Measurements from ENCODE around the gene THAP5.
A peak's percentile ranks its signal among the peaks of the same experiment; 100 is the strongest.

The THAP5 gene

DNA sequence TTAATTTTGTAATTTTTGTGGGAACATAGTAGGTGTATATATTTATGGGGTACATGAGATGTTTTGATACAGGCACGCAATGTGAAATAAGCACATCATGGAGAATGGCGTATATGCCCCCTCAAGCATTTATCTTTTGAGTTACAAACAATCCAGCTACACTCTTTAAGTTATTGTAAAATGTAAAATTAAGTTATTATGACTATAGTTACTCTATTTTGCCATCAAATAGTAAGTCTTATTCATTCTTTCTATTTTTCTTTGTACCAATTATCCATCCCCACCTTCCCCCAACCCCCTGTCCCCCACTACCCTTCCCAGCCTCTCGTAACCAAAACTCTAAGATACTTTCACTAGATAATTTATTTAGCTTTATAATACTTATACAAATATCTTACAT, 35.8 kb downstream of the THAP5 start:
- no peak for DNase-seq (ENCODE audit: low read depth)

- no peak for DNase-seq (ENCODE audit: low read depth)
Measured at GRCh38 chr7:108529341-108529740, 40.2 kb downstream of the THAP5 start.

GRCh38 chr7:108528183-108528712, 41.3 kb downstream of the THAP5 start:
- DNase-seq (ENCODE audit: low read depth) = no peak

- DNase-seq (ENCODE audit: low read depth) = no peak
Measured at GRCh38 chr7:108526768-108527017, 42.8 kb downstream of the THAP5 start.

DNA sequence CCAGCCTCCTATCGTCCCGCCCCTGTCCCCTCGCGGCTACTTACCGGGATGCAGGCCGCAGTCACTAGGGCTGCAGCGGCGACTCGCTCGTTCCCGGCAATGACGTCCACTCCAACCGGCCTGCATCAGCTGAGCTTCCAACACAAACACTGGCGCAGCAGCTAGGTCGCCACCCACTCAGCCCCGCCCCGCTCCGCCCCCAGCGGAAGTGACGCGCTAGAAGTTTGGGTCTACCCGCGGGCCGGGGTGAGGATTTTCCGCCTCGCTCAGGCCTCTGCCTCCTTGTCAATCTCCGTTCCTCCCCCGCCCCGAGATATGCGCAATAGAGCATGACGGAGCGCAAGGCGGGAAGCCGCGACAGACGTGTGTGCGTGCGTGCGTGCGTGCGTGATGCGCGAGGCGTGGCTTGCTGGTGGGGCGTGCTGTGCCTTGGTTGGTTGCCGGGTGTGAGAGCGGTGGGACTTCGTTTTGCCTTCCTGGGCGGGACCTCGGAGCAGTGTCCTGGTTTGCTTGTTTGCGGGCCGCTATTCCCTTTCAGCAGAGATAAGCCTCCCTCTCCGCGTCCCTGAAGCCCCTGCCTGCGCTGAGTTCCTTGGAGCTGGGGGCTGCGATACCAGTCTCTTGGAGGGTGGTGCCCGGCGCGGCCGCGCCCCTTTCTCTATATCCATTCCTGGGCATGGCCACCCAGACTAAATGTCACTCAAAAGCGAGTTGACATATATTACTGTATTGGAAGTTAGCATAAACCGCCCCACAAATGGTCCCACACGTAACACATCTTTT, 43.3 kb downstream of the THAP5 start, which contains the start of gene PNPLA8:
Gene PNPLA8, minus strand, starts transcription at position 151 of the 783 bp plus-strand sequence. CDS start 10,644 bp downstream, outside the sequence.
- DNase-seq (ENCODE audit: low read depth) = peak; percentile 100

DNA sequence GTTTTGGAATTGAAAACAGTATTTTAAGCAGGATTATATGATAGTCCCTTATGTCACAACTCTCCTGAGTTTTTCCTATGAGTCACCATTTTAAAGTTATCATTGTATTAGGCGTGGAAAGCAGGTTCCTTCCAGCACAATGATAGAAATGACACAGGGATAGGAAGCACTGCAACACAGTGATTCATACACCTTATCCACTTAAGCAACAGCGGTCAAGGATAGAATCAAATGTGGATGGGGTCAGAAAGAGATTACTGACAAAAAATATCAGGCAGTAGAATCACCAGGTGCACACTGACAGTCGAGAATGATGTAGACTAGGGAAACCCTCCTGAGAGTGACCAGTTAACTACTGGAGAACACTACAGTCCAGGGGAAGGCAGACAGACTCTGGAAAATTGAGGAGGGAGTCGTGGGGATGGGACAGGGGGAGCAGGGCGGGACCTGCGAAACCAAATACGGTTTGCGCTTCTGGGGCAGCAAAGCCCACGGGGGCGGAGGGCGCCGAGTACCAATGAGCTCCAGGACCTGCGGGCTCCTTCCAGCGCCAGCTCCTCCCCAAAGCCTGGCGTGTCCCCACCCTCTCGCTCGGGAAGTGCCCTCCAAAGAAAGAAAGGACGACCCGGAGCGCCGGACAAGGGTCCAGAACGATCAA, 44.0 kb downstream of the THAP5 start:
- DNase-seq (ENCODE audit: low read depth) = no peak

DNA sequence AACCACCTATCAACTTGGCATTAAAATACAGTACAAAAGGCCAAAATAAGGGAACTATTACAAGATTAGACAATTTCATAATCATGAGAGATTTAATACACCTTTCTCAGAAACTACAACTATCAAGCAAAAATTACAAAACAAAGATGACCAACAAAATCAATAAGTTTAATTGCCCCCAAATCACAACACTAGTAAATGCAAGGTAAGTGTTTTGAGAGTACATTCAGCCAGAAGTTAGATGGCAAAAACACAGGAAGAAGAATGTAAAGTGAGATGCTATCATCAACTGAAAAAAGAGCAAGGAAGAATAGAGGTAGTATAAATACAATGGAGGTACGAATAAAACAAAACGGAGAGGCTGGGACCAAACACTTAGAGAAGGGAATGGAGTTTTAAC, 46.7 kb downstream of the THAP5 start:
- DNase-seq (ENCODE audit: low read depth) = no peak

DNA sequence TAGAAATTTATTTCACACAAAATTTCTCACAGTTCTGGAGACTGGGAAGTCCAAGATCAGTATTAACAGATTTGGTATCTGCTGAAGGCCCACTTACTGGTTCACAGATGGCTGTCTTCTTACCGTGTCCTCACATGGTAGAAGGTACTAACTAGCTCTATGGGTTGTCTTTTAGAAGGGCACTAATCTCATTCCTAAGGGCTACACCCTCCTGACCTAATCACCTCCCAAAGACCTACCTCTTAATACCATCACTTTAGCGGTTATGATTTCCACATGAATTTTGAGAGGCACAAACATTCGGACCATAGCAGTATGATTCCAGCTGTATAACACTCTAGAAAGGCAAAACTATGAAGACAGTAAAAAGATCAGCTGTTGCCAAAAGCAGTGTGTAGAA, 51.6 kb downstream of the THAP5 start:
- DNase-seq (ENCODE audit: low read depth) = no peak

GRCh38 chr7:108515630-108516029, 53.9 kb downstream of the THAP5 start:
- no peak for DNase-seq (ENCODE audit: low read depth)

GRCh38 chr7:108515013-108515412, 54.5 kb downstream of the THAP5 start:
- no peak for DNase-seq (ENCODE audit: low read depth)
